Prostate gland (tissue), 2 donors: ENCODE measurements around the gene RIMOC1. TPM values are rescaled to one million over a fixed set of nuclear protein-coding genes. Genes with fewer than 3 reads are reported as not detected.

ENCODE experiments used
- DNase-seq: peaks from one replicate; pipeline ENCODE4 v3.0.0-alpha.2; 2019; ENCODE audit warnings: low spot score
- H3K27ac ChIP-seq, 2 donors: fragments of 200-600 bp; sonication (generic); 2 replicates each; pipeline ENCODE4 v1.5.1; 2017 to 2019
- H3K27me3 ChIP-seq: fragments of 200-600 bp; sonication (generic); replicated peaks from 2 replicates; pipeline ENCODE4 v1.5.1; 2019; ENCODE audit not compliant: insufficient read depth
- H3K36me3 ChIP-seq, 2 donors: fragments of 200-600 bp; sonication (generic); 1 replicate in 1 of 2; 2 replicates in 1 of 2; pipeline versions ENCODE4 v1.5.1 to v1.8.1; 2017 to 2019
- H3K4me1 ChIP-seq: fragments of 200-600 bp; sonication (generic); replicated peaks from 2 replicates; pipeline ENCODE4 v1.5.1; 2019
- H3K4me3 ChIP-seq, 2 donors: fragments of 200-600 bp; sonication (generic); 2 replicates each; pipeline ENCODE4 v1.5.1; 2017 to 2019
- H3K9me3 ChIP-seq: fragments of 200-600 bp; sonication (generic); 2 replicates; pipeline ENCODE4 v1.5.1; 2017
- POLR2A ChIP-seq: fragments of 450-650 bp; IDR thresholded peaks from one replicate; pipeline ENCODE4 v1.6.1; 2016; ENCODE audit warnings: antibody characterized with exemption, mild to moderate bottlenecking
- POLR2AphosphoS5 ChIP-seq: sonication (generic); formaldehyde crosslinking; IDR thresholded peaks from one replicate; pipeline ENCODE4 v1.6.1; 2017; ENCODE audit warnings: antibody characterized with exemption
- WGBS: methylation state at CpG from one replicate; pipeline ENCODE4 v1.1.5; 2018; 5-methylcytosine and 5-hydroxymethylcytosine counted together
- intact Hi-C: fragments of 100-400 bp; cut with DNase I; formaldehyde crosslinking; loops from one replicate; pipeline ENCODE4 v1.14.2; 2022
- total RNA-seq, 2 donors: library from RNA; depleted of rRNA; stranded (reverse); fragments of >200 nt; gene quantifications; one replicate each; pipeline ENCODE4 v1.1.0, GENCODE V29; 2016
- TF ChIP-seq, protein P1 (sequence below), 4 experiments: fragments of 200-600 bp in 2 of 4; fragments of 450-650 bp in 2 of 4; sonication (generic) in 2 of 4; IDR thresholded peaks; 1 replicate in 3 of 4; 2 replicates in 1 of 4; pipeline ENCODE4 v1.5.1; 2016 to 2019; ENCODE audit warnings: antibody characterized with exemption in 4 of 4, mild to moderate bottlenecking in 2 of 4, moderate library complexity in 2 of 4

Gene RIMOC1
- total RNA-seq, 2 donors from 2014 or later = 18.1 to 20.5 TPM

GRCh38 chr5:41874512-41875060 lies 29.6 kb upstream of the RIMOC1 start:
- Histone ChIP-seq H3K9me3 (no peaks in the 10 kb centered on the region), H3K4me1 (no peaks in the 10 kb centered on the region), H3K4me3 (no peak overlapping the region), H3K27ac (no peak overlapping the region), H3K27me3 (no peaks in the 10 kb centered on the region), H3K36me3 (no peaks in the 10 kb centered on the region)
- DNase-seq = no peak
- TF ChIP-seq POLR2A (no peak), POLR2AphosphoS5 (no peak)
- TF ChIP-seq, protein P1, sequence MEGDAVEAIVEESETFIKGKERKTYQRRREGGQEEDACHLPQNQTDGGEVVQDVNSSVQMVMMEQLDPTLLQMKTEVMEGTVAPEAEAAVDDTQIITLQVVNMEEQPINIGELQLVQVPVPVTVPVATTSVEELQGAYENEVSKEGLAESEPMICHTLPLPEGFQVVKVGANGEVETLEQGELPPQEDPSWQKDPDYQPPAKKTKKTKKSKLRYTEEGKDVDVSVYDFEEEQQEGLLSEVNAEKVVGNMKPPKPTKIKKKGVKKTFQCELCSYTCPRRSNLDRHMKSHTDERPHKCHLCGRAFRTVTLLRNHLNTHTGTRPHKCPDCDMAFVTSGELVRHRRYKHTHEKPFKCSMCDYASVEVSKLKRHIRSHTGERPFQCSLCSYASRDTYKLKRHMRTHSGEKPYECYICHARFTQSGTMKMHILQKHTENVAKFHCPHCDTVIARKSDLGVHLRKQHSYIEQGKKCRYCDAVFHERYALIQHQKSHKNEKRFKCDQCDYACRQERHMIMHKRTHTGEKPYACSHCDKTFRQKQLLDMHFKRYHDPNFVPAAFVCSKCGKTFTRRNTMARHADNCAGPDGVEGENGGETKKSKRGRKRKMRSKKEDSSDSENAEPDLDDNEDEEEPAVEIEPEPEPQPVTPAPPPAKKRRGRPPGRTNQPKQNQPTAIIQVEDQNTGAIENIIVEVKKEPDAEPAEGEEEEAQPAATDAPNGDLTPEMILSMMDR (IDR thresholded peaks at IDR 0.05) = no peak
- intact Hi-C loops = no loop called here

- Histone ChIP-seq H3K36me3 (no peaks in the 10 kb centered on the region), H3K27ac (no peak overlapping the region), H3K4me1 (no peaks in the 10 kb centered on the region), H3K9me3 (no peaks in the 10 kb centered on the region), H3K4me3 (no peak overlapping the region), H3K27me3 (no peaks in the 10 kb centered on the region)
- no peak for DNase-seq
- TF ChIP-seq POLR2A = no peak
- intact Hi-C loops = no loop called here
Observed at GRCh38 chr5:41875121-41875520, 29.0 kb upstream of the RIMOC1 start.

DNA sequence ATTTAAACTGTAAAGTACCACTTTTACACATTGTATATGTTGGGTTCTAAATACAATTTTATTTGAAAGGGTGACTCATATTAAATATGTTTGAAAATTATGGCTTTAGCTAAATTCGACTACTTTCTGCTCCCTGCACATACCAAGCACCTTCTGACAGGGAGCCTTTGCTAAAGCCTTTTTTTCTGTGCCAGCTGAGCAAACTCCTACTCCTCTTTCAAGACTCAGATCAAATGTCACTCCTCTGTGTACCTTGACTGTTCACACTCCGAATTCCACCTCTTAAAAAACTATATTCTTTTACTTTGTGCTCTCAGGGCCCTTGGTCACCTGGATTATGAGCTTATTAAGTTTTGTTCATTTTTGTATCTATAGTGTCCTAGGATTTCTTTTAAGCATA lies 27.5 kb upstream of the RIMOC1 start:
- no peak for DNase-seq
- Histone ChIP-seq H3K36me3 (no peaks in the 10 kb centered on the region), H3K9me3 (no peaks in the 10 kb centered on the region), H3K27ac (no peak overlapping the region), H3K4me3 (no peak overlapping the region), H3K27me3 (no peaks in the 10 kb centered on the region), H3K4me1 (no peaks in the 10 kb centered on the region)
- 31% methylated on average over 2 of the region's 2 CpGs for WGBS
- TF ChIP-seq, protein P1 (IDR thresholded peaks at IDR 0.05) = no peak
- TF ChIP-seq POLR2AphosphoS5 (no peak), POLR2A (no peak)
- intact Hi-C loops = no loop called here

DNA sequence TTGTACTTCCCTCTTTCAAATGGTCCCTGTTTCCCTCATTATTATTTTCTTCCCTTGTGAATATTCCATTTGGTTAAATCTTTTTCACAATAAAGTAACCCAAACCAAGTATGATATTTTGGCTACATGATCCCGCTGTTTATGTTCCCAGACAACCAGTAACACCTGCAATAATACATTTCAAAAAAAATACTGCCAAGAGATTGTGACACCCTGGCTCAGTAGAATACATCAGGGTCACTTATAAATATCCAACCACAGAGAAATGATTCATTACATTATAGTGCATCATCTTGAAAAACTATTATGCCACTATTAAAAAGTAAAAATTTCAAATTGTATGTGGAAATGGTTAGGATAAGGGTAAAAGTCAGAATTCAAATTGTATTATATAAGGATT lies 26.7 kb upstream of the RIMOC1 start:
- no peak overlapping the region for H3K4me3 ChIP-seq
- intact Hi-C loops = no loop called here
- no peaks in the 10 kb centered on the region for H3K27me3 ChIP-seq
- DNase-seq = no peak
- TF ChIP-seq POLR2A (no peak), POLR2AphosphoS5 (no peak)
- TF ChIP-seq, protein P1 (IDR thresholded peaks at IDR 0.05) = no peak
- H3K36me3 ChIP-seq = no peaks in the 10 kb centered on the region
- H3K9me3 ChIP-seq = no peaks in the 10 kb centered on the region
- no peak overlapping the region for H3K27ac ChIP-seq
- no peaks in the 10 kb centered on the region for H3K4me1 ChIP-seq
- WGBS = 98% methylated on average over 1 of the region's 1 CpG

DNA sequence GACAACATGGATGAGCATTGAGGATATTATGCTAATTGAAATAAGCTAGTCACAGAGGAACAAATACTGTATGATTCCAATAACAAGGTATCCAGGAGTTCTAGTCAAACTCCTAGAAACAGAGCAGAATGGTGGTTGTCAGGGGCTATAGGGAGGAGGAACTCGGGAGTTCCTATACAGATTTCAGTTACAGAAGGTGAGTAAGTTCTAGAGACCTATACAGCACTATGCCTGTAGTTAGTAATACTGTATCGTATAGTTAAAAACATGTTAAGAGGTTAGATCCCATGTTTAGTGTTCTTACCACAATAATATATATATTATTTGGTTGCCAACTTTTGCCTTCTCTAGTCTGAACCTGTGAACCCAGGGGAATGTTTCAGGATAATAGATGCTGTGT lies 26.0 kb upstream of the RIMOC1 start:
- 76% methylated on average over 2 of the region's 2 CpGs for WGBS
- H3K9me3 ChIP-seq = no peaks in the 10 kb centered on the region
- H3K4me3 ChIP-seq = no peak overlapping the region
- intact Hi-C loops = no loop called here
- H3K27ac ChIP-seq = no peak overlapping the region
- H3K36me3 ChIP-seq = no peaks in the 10 kb centered on the region
- TF ChIP-seq POLR2AphosphoS5 = no peak
- TF ChIP-seq, protein P1 (IDR thresholded peaks at IDR 0.05) = no peak
- no peak for TF ChIP-seq POLR2A
- H3K27me3 ChIP-seq = no peaks in the 10 kb centered on the region
- no peaks in the 10 kb centered on the region for H3K4me1 ChIP-seq
- no peak for DNase-seq
